ENCODE data around the gene KMT5C. TPM values are rescaled to one million over a fixed set of nuclear protein-coding genes. Genes with fewer than 3 reads are reported as not detected.

KMT5C gene
- total and polyA plus RNA-seq, 8 donors, result 12.9 to 27.6 (median 21.8) TPM

DNA sequence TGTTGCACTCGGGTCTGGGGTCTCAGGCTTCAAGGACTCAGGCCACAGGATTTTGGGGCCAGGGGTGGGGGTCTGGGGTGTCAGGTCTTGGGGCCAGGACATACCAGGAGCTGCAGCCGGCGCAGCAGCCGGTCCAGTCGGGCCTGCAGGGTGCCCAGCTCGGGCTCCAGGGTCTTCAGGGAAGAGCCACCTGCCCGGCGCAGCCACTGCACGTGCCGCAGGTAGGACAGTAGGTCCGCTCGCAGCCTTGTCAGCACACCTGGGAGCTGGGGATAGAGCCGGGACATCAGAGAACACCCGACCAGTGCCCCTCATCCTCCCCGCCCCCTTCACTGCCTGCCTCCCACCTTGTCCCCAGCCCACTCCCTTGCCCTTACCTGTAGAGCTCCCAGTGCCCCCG, 28.4 kb downstream of the KMT5C start:
- Histone ChIP-seq H3K4me1 (peaks cover 5 to 11% of the 10 kb centered on the region in 2 donors), H3K4me3 (no peak overlapping the region), H3K27me3 (peaks cover 32 to 65% of the 10 kb centered on the region in 2 donors), H3K27ac (no peak overlapping the region), H3K36me3 (no peaks in the 10 kb centered on the region), H3K9me3 (no peaks in the 10 kb centered on the region)
- intact Hi-C loops (cut with DNase I), result no loop called here
- DNase-seq, result peak in 1 of 4 donors; percentile 68
- TF ChIP-seq, protein P1, sequence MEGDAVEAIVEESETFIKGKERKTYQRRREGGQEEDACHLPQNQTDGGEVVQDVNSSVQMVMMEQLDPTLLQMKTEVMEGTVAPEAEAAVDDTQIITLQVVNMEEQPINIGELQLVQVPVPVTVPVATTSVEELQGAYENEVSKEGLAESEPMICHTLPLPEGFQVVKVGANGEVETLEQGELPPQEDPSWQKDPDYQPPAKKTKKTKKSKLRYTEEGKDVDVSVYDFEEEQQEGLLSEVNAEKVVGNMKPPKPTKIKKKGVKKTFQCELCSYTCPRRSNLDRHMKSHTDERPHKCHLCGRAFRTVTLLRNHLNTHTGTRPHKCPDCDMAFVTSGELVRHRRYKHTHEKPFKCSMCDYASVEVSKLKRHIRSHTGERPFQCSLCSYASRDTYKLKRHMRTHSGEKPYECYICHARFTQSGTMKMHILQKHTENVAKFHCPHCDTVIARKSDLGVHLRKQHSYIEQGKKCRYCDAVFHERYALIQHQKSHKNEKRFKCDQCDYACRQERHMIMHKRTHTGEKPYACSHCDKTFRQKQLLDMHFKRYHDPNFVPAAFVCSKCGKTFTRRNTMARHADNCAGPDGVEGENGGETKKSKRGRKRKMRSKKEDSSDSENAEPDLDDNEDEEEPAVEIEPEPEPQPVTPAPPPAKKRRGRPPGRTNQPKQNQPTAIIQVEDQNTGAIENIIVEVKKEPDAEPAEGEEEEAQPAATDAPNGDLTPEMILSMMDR (IDR thresholded peaks at IDR 0.05), result no peak
- no peak for ATAC-seq

DNA sequence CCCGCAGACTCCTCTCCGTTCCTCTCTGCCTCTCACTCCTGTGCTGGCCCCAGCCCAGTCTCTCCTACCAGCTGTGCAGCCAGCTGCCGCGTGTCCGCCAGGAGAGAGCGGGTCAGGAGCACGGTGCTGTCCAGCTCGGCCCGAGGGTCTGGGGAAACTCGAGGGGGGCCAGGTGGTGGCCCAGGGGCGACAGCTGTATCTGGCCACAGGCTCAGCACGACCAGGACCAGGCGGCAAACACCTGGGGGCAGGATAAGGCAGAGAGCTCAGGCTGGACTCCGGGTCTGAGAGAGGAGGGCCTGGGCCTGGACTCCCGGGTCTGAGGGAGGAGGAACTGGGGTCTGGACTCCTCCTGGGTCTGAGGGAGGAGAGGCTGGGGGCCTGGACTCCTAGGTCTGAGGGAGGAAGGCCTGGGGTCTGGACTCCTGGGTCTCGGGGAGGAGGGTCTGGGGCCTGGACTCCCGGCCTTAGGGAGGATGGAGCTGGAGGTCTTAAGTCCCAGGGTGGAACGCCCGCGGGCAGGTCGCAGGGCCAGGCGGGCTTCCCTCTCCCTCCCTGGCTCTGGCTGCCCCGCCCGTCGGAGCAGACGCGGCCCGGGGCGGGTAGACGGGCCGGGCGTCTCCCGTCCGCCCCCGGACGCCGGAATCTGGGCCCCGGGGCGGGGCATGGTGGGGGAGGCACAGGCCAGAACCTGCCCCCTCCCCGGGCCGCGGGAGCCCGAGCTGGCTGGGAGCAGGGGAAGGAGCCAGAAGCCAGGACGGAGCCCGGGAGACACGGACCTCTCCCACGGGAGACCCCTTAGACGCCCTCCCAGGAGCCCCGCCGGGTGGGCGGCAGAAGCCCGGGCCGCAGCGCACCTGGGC, 29.3 kb downstream of the KMT5C start:
- Histone ChIP-seq H3K36me3 (no peaks in the 10 kb centered on the region), H3K27ac (no peak overlapping the region), H3K4me3 (no peak overlapping the region), H3K27me3 (peaks cover 32 to 72% of the 10 kb centered on the region in 2 donors), H3K9me3 (no peaks in the 10 kb centered on the region), H3K4me1 (peaks cover 5 to 11% of the 10 kb centered on the region in 2 donors)
- TF ChIP-seq, protein P1 (IDR thresholded peaks at IDR 0.05), result no peak
- peak in 1 of 4 donors; percentile 81 for DNase-seq
- peak; percentile 77 for ATAC-seq
- intact Hi-C loops (cut with DNase I), result no loop called here

DNA sequence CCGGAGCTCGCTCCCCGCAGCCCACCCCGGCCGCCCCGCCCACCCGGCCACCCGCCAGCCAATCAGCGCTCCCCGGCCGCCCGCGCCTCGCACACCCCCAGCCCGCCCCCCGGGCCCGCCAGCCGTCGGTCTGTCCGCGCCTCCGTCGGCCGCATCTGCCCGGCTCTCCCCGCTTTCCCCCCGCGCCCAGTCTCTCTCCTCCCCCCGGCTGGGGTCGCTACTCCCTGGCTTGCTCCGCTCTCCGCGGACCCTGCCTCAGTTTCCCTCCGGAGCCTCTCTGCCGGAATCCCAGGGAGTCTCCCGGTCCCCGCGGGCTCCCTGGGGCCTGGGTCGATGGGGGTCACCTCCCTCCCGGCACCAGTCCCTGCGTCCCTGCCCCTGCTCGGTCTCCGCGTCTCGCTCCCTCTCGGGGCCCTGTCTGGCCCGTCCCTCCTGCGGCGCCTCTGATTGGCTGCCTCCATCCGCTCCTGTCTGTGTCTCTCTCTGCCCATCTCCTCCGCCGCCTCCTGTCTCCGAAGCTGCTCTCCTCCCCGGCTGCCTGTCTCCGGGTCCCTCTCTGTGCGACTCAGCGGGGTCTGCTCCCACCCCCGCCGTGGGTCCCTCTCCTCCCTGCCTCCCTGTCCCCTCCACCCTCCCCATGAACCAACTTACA, 30.1 kb downstream of the KMT5C start:
- intact Hi-C loops (cut with DNase I), result no loop called here
- Histone ChIP-seq H3K27me3 (peaks cover 32 to 81% of the 10 kb centered on the region in 2 donors), H3K4me3 (no peak overlapping the region), H3K27ac (no peak overlapping the region), H3K36me3 (no peaks in the 10 kb centered on the region), H3K4me1 (peaks cover 5 to 11% of the 10 kb centered on the region in 2 donors), H3K9me3 (no peaks in the 10 kb centered on the region)
- TF ChIP-seq, protein P1 (IDR thresholded peaks at IDR 0.05), result no peak
- DNase-seq (no peak), ATAC-seq (peak; percentile 34)

DNA sequence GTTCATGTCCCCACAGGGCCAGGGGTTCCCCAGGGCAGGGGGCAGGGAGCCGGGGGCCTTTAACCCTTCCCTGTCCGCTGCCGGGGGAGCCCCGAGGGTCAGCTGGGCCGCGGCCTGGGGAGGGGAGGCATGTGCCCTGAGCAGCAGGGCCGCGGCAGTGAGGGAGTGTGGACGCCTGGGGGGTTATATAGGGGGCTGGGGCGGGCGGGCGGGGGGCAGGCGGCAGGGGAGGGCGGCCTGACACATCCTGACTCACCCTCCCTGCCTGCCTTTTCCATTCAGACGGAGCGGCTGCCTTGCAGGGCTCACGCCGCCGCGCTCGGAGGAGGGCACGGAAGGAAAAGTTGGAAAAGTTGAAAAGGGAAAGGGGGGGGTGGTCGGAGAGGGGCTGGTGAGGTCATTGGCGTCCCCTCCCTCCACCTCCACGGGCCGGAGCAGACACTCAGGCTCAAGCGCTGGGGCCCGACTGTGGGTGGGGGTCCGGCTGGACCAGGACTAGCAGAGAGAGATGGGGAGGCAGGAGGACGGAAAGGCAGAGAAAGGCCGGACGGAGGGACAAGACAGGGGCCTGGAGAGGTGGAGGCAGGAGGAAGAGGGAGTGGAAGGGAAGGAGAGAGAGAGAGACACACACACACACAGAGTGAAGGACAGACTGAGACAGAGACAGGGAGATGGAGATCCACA, 30.8 kb downstream of the KMT5C start, which contains the start of gene IL11:
Gene IL11 (minus strand): TSS at position 159 of the 684 bp plus-strand sequence. CDS start 153 bp downstream, at position 6.
- TF ChIP-seq, protein P1 (IDR thresholded peaks at IDR 0.05), result no peak
- H3K27ac ChIP-seq, result no peak within 1 kb of the TSS
- peaks cover 5 to 11% of the 10 kb centered on the region in 2 donors for H3K4me1 ChIP-seq
- H3K4me3 ChIP-seq, result no peak within 1 kb of the TSS
- no peaks in the 10 kb centered on the region for H3K36me3 ChIP-seq
- no peaks in the 10 kb centered on the region for H3K9me3 ChIP-seq
- ATAC-seq (no peak), DNase-seq (no peak)
- intact Hi-C loops (cut with DNase I), result no loop called here
- peaks cover 32 to 86% of the 10 kb centered on the region in 2 donors for H3K27me3 ChIP-seq
